HG02840 (cell line): ENCODE data around the gene SORT1.
"Not testable (repeated sequence)": the region's sequence is repeated elsewhere in the genome, so short reads cannot be mapped to it uniquely, and the experiment has no call there.

Experiments used
- ATAC-seq: cut with Tn5 transposase; IDR thresholded peaks from one replicate; pipeline ENCODE4 v1.9.1; 2021; ENCODE audit warnings: mild to moderate bottlenecking, moderate library complexity, moderate number of reproducible peaks; ENCODE audit not compliant: unreplicated experiment, low FRiP score

The SORT1 gene

DNA sequence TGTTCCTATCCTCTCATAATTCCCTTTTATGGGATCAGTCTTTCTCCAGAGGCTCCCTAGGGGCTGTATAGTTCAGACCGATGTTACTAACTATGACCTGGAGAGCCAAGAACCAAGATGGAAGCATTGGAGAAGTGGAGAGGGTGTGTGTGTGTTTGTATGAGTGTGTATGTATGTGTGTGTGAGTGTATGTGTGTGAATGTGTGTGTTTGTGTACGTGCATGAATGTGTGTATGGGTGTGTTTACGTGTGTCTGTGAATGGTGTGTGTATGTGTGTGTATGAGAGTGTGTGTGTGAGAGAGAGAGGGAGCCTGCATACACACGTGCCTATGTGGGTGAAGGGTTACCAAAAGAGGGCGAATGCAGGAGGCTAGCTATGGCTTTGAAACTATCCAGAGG lies 95.8 kb downstream of the SORT1 start:
- ATAC-seq, result no peak

DNA sequence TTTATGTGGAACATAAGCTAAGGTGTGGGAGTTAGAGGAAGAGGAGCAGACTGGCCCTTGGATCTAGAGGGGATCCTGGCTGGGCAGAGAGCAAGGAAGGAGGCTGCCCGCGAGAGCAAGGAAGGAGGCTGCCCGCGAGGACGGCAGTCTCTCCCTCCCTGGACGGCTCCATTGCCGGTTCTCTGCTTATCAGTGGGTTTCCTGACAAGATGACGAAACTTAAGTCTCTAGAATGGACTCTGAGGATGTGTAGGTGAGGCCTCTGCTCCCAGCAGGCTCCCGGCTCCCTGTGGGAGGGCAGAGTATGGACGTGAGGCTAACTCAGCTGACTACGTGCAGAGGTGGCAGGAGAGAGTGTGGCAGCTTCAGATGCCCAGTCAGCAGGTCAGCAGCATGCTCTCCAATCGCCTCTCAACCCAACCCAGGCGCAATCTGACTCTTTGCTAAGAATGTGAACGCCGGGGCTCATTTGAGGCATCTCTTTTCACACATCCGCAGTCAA lies 97.0 kb downstream of the SORT1 start:
- ATAC-seq, result no peak

DNA sequence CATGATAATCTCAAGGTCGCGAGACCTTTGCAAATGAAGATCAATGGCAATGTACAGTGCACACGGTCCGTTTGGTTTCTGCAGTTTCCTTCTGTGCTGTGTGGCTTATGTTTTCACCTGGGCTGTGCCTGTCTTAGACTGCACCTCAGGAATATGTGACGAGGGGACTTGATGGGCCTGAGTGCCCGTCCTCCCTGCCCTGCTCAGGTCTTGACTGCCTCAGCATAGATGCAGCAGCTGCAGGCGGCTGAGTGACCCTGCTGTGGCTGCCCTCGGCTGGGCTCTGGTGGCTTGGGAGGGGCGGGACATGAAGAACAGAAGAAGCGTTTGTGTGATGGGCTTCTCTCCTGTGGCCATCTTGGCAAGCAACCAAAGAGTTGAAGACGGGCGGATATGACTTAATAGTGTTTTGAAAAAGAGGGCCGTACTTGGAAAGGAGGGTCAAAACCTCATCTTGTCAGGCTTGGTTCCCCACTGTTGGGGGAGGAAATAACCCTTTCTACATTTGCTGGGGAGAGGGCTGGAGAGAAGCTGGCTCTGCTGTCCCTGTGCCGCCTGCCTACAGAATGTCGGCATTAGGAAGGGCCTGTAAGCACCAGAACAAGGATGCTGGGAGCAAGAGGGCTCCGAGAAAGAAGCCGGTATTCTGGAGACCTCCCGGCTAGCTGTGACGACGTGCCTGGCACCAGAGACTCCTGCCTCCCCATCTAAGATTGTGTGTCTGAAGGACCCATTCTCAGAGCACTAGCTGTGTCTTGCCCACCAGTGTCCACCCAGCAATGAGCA lies 98.0 kb downstream of the SORT1 start:
- ATAC-seq, result no peak

DNA sequence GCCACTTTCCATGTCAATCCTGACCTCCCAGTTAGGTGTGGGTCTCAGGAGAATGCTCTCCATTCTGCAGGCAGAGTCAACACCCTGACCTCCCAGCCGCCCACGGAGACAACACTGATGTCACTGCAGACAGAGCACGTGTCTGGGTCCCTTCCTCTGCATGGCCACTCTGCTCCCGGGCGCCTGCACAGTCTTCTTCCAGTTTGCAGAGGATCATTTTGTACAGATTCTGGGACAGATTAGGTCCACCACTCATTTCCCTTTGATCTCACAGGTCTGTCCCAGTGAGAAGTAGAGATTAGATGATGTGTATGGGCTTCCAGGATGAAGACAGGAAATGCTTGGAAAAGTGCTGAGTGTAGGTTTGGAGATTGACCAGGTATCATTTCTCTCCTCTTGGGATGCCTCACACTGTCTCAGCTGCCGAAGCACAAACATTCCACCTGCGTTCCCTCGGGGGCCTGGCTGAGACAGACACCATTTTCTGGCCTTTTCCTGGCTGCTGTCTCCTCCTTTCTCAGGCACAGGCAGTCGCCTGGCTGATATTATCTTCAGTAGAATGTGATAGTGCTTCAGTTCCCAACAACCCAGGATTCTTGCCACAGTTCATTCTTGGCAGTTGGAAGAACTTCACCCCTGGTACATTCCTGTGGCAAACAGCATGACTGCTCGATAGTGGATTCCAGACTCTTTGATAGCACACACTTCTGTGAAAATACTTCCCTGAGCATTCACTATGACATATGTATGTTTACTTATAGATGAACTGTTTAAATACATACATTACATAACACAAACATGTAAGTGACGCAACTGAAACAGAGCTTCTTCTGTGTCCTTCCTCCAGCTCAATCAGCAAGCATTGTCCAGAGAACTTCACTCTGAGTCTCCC lies 98.8 kb downstream of the SORT1 start:
- ATAC-seq, result no peak

DNA sequence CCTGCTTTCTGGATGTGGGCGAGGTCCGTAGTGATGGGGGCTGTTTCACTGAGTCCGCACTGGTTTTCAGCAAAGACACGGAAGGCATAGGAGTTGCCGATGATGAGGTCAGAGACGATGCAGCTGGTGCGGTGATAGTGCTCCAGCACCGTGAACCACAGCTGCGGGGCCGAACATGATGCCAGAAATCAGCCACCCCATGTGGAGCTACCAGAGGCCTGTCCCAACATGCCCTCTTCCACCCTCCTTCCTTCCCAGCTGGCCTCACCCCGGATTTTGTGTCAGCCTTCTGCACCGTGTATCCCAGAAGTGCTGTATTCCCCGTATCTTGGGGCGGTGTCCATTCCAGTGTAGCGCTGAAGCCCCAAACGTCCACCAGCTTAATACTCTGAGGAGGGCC lies 100.9 kb downstream of the SORT1 start:
- ATAC-seq, result no peak

DNA sequence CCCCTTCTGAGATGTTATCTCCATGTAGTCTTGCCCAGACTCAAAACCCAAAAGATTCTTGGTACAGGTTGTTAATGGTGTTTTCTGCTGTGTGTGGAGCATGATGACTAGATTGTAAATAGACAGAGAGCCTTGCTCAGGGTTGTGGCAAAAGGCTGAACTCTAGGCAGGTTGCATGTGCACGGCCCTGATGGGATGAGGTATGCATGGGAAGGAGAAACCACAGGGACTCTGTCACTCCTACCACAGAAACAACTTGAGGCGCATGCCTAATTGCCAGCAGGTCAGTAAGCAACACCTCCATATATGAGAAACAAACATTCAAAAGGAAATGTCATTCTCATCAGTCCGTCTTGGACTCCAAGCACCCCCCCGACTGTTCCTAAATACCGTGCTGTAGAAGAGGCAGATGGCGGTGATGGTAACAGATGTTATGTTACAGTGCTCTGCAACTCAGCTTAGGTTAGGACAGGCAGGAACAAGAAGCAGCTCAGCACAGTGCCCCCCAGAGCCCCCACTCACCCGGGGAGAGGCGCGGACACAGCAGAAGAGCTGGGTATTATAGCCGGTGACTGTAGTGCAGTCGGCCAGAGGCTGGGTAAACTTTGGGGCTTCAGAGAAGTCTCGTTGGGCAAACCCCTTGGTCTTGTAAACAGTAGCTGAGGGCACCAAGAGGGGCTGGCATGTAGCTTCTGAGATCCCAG lies 101.9 kb downstream of the SORT1 start:
- no peak for ATAC-seq

DNA sequence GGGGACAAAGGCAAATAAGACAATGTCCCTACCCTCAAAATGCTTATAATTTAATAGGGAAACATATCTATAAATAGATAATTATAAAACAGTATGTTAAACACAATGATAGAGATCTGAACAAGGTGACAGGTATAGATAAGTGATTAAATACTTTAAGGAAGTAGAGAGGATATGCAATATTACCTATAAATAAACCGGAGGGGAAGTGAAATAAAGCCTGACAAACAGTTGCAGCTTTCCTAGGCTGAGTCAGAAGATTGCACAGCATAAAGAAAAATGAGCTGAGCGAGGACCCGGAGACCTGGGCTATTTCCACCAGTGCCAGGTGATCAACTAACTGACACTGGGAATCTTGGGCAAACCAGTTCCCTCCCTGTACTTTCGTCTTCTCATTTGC lies 103.2 kb downstream of the SORT1 start:
- no peak for ATAC-seq

DNA sequence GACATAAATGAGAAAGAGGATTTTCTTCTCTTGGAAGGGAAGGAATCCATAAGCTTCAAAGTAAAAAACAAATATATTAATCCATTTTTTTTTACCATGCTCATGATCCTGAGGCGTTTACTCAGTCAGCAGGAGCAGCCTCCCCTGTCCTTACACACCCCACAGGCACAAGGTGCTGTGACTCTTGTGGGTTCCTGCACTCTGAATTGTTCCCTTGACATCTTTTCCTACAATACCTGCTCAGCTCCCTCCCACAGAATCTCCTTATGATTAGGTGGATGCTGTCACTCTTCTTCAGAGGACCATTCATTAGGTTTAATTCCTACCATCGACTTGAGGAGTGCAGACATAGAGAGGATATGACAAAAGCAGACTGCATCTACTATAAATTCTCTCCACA lies 104.7 kb downstream of the SORT1 start:
- no peak for ATAC-seq

DNA sequence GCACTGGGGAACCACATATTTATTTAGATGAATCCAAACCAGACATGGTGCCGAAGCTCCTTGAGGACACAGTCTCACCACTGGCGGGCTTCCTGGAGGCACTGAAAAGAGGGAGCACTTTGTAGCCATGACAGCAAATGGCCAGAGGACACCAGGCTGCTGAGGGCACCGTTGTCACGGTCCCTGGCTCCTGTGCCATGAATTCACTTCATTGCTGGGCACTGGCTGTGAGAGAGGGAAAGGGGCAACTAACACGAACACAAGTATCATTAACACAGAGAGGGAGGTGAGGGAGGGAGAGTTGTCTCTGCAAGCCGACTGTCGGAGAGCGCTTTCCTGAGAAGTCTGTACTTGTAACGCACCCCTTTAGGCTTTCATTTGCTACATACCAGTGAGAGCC lies 105.4 kb downstream of the SORT1 start:
- no peak for ATAC-seq

DNA sequence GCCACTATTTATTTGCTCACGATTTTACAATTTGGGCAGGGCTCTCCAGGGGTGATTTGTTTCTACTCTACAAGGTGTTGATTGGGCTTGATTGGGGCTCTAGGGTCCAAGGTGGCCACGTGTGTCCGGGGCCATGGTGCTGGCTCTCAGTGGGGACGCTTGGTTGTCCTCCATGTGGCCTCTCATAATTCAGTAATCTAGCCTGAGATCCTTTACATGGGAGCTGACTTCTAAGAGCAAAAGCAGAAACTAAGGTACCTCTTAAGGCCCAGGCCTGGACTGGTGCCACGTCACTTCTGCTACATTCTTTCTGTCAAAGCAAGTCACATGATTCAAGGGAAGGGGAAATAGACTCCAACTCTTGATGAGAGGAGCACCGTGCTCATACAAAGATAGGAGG lies 106.7 kb downstream of the SORT1 start:
- ATAC-seq, result no peak

DNA sequence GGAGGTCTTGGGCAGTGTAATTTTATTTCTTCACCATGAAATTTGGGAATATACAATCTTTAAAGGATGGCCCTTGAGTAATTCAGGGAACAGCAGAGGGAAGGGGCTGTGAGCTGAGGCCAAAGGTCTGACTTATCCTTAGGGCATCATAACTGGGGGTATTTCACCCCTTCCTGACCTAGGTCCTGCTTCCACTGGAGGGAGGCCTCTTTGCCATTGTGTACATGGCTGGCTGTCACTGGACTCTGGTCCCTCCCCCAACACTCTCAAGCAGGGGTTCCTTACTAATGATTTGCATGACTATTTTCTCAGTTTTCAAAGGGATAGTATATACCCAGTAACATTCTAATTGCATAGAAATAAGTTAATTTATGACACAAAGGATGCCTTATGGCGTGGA lies 107.6 kb downstream of the SORT1 start:
- no peak for ATAC-seq

DNA sequence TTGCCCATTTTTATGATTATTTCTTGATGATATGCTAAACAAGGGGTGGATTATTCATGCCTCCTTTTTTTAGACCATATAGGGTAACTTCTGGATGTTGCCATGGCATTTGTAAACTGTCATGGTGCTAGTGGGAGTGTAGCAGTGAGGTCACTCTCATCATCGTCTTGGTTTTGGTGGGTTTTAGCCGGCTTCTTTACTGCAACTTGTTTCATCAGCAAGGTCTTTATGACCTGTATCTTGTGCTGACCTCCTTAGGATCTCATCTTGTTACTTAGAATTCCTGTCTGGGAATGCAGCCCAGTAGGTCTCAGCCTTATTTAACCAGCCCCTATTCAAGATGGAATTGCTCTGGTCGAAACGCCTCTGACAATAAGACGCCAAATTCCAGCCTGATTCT lies 111.0 kb downstream of the SORT1 start:
- ATAC-seq, result not testable (repeated sequence)

DNA sequence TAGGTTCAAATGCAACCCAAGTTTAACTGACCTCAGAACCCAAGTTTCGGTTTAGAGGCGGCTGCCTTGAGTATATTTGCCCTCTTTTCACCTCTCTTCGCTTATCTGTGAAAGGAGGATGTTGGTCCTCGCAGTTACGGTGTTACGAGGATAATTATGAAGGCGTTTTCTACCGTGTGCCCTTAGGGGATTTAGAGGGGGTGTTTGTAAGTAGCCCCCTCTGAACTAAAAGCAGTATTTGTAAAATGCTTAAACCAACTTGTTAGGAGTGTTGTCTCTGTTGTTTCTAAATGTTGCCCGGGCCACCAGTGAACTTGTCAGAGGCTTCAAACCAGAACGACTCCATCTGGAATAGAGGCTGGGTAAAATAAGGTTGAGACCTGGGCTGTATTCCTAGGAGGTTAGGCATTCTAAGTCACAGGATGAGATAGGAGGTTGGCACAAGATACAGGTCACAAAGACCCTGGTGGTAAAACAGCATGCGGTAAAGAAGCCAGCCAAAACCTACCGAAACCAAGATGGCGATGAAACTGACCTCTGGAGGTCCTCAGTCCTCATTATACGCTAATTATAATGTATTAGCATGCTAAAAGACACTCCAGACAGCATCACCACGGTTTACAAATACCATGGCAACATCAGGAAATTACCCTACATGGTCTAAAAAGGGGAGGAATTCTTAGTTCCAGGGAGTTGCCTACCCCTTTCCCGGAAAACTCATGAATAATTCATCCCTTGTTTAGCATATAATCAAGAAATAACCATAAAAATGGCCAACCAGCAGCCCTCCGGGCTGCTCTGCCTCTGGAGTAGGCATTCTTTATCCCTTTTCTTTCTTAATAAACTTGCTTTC lies 113.7 kb downstream of the SORT1 start:
- ATAC-seq, result no peak

DNA sequence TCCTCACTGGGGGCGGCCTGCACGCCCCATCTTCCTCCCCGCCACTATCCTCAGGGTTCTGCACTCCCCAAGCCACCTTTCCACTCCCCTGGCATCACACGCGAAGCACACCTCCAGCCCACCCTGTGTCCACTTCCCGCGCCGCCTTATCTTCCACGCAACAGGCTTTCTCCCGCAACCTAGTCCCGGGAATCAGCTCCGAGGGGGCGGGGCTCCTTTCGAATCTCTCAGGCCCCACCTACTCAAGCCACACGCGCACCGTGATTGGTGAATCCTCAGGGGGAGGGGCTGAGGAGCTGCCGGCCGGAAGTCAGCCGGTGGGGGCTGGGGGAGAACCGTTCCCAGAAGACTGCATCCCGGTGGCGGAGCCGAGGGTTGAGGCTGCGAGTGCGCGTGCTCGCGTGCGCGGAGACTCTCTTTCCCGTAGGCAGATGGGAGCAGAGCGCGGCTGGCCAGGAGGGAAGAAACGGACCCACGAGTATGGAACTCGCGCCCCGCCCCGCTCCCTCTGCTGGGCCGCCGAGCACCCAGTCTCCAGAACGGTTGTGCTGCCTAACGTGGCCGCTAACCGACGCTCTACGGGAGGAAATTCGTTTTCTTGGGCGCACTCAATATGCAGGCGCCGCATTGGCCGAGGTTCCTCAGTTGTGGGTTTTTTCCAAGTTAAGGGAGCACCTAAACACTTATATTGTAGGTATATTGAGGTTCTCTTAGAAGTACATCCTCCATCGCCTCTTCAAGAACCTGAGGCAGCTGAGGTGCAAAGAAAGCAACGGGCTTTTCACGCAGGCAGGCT lies 114.6 kb downstream of the SORT1 start, which contains the start of gene PSRC1:
TSS of gene PSRC1 (minus strand) at position 194 of the 796 bp plus-strand sequence.
- ATAC-seq, result peak; percentile 93

DNA sequence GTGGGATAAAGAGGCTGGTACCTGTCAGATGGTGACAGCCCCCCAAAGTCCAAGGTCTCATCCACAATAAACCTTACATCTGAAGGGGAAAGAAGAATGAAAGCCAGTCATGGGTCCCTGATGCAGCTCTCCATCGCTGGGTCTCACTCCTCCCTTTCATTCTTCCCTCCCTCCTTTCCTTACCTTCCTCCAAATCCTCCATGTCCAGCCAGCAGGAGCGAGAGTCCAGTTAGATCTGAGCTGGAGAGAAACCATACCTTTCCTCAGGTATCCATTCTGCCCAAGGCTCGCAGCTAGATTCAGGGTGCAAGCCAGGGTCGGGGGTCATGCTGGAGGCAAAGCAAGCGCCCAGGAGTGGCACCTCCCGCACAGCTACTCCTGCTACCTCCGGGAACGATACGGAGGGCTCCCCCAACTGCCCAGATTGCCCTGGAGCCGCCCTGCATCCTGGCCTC lies 115.2 kb downstream of the SORT1 start:
- no peak for ATAC-seq

DNA sequence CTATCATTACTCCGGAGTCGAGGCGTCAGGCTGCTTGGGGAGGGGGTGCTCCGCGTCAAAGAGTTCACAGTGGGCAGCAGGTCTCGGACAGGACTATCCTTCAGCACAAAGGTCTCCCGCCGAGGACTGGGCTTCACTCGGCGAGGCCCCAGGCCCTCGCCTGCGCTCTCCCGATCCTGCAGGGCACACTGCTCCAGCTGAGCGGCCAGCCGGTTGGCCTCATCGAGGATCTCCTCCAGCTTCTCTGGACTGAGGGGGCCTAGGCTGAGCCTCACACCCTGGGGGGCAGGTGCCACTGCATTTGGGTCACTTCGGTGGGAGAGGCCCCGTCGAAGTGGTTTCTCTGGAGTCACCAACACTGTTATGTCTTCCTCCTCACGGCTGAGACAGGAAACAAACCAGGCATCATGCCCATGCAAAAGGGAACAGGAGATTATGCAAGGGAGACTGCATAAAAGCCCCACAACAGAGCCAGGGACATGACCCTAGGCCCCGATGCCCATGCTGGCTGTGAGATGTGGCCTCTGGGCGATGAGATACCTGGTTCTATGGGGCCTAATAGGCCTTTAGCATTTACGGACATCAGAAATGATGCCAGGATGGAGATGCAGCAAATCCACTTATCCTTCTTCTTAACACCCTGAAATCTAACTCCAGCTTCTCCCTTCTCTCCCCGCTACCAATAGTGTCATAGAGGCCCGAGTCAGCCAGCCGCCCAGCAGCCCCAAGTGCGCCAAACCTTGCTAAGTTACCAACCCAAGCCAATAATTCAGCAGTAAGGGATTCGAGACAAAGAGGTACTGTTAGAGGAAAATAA lies 115.8 kb downstream of the SORT1 start:
- ATAC-seq, result no peak

DNA sequence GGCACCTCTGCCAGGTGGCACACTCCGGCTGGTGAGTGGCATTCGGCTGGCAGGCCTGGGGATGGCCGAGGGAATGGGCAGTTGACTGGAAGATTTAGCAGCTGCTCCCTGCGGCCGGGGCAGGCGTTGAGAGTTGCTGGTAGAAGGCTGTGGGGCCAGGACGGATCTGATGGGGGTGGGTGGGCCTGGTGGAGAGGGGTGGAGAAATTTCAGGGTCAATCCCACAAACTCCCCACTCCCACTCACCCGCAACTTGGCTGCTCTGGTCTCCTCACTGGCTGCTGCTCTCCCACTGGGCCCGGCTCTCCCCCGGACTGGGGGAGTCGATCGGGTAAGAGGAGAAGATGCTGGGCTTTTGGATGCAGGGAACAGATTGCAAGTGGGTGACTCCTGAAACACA lies 116.9 kb downstream of the SORT1 start:
- no peak for ATAC-seq

DNA sequence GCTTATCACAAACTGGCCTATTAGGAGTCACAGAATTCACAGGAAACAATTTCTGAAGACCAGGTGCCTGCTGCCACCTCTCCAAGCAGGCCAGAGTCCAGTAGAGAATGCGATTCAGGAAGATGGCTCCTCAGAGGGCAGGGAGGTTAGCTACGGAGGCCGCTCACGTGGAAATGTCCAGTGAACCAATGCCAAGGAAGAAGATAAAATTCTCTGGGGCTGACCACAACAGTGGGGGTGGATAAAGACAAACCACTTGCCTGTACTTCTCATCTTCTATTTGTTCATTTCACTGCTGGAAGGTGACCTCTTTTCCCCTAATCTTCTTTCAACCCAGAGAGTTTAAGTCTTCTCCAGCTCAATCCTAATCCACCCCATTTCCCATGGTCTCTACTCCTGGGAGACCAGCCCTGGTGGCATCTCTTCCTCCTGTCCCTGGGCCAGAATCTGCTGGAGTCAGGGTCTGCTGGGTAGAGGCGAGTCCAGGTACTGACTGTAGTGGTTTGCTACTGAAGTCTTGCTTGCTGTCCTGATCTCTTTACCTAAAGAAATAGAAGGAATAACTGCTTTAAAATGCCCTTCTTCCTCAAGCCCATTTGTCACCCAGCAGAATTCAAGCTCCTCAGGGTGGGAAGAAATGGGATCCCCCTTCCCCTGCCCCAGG lies 118.0 kb downstream of the SORT1 start:
- ATAC-seq, result no peak
